GM21529 (cell line): Measurements from ENCODE around the gene CFAP77.

Source experiments
- ATAC-seq: cut with Tn5 transposase; IDR thresholded peaks from one replicate; pipeline ENCODE4 v1.9.1; 2021; ENCODE audit not compliant: unreplicated experiment

CFAP77 gene

DNA sequence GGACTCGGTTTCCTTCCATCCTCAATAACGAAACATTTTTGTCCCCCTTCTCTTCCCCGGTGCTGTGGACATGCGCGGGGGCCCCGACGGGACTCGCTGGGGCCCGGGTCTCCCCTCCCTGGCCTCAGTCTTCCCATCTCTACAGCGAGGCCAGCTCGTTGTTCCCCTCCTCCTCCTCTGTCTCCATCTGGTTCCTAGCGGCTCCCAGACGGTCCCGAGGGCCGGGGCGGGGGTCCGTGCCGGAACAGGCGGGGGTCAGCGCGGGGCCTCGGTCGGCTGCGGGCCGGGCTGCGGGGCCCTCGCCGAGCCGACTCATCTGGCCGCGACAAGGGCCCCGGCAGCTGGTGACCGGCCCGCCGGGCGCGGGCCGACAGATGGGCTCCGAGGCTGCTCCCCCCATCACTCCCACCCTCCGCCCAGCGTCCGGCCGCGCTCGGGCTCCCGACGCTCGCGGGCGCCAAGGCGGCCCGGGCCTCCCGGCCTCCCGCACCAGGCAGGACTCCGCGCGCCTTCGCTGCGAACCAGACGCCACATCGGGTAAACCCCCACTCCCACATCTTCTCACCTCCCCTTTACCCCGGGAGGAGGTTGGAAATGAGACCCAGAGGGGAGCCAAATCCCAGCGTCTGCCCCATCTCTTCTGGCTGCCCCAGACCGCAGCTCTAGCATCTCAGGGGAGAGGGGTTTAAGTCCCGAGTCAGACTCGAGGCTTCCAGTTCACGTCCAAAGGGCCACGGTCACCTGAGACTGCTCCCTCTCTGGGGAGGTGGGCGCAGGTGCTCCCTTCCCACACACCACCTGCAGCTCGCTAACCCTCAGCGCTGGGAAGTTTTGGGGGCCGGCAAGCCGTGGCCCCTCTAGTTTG is 180.5 kb downstream of the CFAP77 start:
- no peak for ATAC-seq

DNA sequence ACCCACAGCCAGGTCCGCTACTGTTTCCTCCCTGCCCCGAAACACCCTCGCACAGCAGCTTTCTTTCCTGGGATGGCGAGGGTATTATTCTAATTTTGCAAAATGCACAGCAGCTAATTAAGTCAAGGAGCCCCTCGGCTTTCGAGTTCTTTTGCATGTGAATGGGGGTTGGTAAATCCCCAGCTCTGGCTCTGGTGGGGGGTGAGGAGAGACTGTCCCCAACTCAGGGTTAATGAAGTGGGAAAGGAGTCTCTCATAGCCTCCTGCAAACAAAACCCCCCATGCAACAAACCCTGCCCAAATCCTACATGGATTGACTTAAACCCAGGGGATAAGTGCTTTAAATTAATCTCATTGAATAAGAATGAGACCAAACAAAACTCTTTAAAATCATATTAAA is 181.2 kb downstream of the CFAP77 start:
- no peak for ATAC-seq

- ATAC-seq, result no peak
These were observed 181.8 kb downstream of the CFAP77 start for GRCh38 chr9:132591751-132592314.

- ATAC-seq, result no peak
These were observed 182.4 kb downstream of the CFAP77 start for GRCh38 chr9:132592451-132592850.

DNA sequence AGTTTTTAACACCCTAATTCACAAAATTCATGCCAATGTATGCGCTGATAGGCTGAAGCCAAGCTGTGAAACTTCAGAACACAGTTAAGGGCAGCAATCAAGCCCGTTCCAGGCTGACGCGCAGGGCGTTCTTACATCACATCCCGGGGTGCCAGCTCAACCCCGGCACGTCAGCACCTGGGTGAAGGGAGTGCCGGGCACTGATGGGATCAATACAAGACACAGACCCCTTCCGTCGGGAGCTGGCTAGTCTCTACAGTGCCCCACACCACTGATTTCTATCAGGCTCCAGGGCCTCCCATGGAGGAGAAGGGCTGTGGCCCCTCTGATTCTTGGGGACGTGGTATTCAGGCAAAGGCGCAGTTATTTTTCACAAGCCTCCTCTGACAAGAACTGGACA is 184.4 kb downstream of the CFAP77 start:
- ATAC-seq, result no peak

GRCh38 chr9:132595319-132595718 is 185.3 kb downstream of the CFAP77 start:
- ATAC-seq, result no peak

- ATAC-seq, result no peak
These were observed 186.2 kb downstream of the CFAP77 start for GRCh38 chr9:132596200-132596599.

- no peak for ATAC-seq
These were observed 187.2 kb downstream of the CFAP77 start for GRCh38 chr9:132597073-132597775.

DNA sequence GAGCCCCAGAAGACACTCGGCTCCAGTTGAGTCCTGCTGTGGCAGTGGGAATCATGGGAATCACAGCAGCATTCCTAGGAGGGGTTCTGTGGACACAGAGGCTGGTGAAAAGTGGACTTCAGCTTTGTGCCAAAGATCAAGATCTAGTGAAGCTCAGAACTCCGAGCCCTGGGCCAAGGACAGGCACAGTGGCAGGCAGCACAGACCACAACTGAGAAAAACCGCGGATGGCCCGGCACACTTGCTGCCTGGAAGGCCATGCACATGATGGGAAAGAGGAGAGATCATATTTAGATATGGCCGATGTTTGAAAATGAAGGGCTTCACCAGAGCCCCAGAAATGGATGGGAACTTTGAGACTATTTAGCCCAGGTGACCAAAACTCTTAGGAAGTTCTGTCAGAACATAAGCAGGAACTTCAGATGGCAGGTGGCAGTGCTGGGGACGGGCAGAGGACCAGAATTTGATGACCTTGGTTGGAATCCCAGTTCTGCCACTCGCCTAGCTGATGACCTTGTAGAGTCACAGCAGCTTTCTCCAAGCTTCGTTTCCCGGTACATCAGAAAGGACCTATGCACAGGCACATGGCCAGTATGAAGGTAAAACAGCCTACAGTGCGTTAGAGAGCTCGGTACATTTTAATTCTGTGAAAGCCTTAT is 190.4 kb downstream of the CFAP77 start:
- no peak for ATAC-seq

- no peak for ATAC-seq
These were observed 192.2 kb downstream of the CFAP77 start for GRCh38 chr9:132602207-132602606.

DNA sequence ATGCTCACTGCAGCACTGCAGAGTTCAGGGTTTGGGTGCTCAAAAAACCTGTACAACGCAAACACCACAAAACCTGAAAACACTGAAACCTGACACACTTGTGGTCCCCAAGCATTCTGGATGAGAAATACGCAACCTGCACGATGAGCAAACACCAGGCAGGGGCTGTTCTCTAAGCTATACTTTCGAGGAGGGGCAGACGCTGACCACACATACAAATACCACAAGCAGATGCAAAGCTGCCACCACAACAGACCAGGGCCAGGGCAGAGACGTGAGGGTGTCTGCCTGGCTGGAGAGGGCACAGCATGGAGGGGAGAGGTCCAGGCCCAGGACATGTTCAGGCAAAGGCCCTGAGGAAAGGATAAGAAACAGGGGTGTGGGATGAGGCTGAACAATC is 195.4 kb downstream of the CFAP77 start:
- no peak for ATAC-seq

GRCh38 chr9:132606066-132606465 is 196.1 kb downstream of the CFAP77 start:
- ATAC-seq, result no peak

GRCh38 chr9:132609184-132609583 is 199.2 kb downstream of the CFAP77 start:
- no peak for ATAC-seq

GRCh38 chr9:132609829-132610228 is 199.8 kb downstream of the CFAP77 start:
- no peak for ATAC-seq

DNA sequence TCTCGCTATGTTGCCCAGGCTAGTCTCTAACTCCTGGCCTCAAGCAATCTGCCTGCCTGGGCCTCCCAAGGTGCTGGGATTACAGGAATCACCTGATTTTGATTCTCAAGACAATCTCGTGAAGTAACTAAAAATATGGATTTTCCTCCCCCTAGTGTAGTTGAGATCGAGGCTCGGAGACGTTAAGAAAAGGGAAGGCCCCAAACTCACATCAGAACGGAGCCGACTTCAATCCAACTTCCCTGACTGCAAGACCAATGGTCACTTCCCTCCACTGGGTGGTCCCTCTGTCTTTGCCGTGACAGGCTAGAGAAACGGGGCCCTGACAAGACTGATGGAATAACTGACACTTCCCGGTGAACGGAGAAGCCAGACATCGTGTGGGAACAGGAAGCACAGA is 200.7 kb downstream of the CFAP77 start:
- ATAC-seq, result no peak

DNA sequence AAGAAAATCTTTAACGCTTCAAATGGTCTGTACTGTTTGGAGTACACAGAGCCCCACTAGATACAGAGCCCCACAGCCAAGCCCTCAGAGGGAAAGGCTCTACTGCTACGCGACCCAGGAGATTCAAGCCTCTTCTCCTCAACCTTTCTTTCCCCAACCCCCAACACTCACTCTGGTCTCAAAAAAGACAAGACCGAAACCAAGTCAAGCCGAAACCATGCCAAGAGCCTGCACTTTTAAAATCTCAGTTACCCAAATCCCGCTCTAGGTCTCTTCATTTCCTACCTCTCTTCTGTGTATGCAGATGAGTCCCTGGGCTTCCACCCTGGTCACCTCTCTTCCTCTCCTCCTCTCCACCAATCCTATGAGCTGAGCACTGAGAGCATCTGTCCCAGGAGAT is 204.3 kb downstream of the CFAP77 start:
- ATAC-seq, result no peak

DNA sequence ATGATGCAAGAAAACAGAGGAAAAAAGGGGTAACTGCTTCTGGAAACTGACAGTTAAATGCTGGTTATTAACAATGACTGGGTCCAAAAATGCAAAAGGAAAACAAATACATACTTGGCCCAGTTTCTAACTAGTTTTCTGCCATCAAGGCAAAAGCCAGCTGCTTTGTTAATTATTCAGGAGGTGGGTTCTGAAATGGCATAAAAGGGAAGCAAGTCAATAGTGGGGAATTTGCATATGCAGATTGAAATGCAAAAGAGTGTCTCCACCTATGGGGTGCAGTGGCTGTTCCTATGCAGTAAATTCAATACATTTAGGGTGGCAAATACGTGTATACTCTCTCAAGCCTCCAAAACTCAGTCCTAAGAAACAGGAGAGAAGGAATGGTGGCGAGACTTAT is 205.8 kb downstream of the CFAP77 start:
- no peak for ATAC-seq

DNA sequence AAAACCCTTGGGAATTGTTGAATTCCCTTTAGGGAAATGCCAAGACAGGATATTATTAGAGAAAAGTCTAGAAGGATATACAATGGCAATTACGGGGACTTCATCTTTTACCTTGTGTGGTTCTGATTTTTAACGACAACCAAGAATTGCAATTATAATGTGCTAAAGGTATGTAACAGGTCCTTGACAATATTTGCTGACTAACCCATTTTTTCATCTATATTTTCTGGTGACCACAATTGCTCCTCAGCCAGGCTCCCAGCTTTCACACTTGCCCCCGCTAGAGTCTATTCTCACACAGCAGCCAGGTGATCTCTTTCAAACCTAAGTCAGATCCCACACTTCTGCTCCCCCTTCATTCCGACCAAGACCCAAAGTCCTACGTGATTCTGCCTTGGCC is 206.7 kb downstream of the CFAP77 start:
- ATAC-seq, result no peak

GRCh38 chr9:132622159-132622558 is 212.1 kb downstream of the CFAP77 start:
- no peak for ATAC-seq
